CD14-positive monocyte (primary cell): ENCODE data around the gene KANK2. TPM values are rescaled to one million over a fixed set of nuclear protein-coding genes. Genes with fewer than 3 reads are reported as not detected.

Experiments
- DNase-seq, 3 donors: peaks; one replicate each; pipeline ENCODE4 v3.0.0-alpha.2; 2011 to 2022
- H2AFZ ChIP-seq: 2 replicates; pipeline ENCODE4 v1.6.0; 2012; ENCODE audit warnings: mild to moderate bottlenecking, low read depth, low read length, inconsistent platforms; ENCODE audit not compliant: insufficient read depth, poor library complexity, severe bottlenecking
- H3K27ac ChIP-seq, 2 donors: 1 replicate in 1 of 2; 2 replicates in 1 of 2; pipeline ENCODE4 v1.5.1; 2012 to 2013; ENCODE audit warnings: low read length in 2 of 2, control low read depth in 1 of 2, inconsistent platforms in 1 of 2, low read depth in 1 of 2, mild to moderate bottlenecking in 1 of 2
- H3K27me3 ChIP-seq, 2 donors: one replicate each; pipeline versions ENCODE4 v1.6.0 to v1.6.1; 2011 to 2013; ENCODE audit warnings: low read length in 2 of 2; ENCODE audit not compliant: control insufficient read depth in 2 of 2, insufficient read depth in 2 of 2
- H3K36me3 ChIP-seq, 2 donors: replicated peaks in 1 of 2; 1 replicate in 1 of 2; 2 replicates in 1 of 2; pipeline versions ENCODE4 v1.5.1 to v1.6.1; 2012 to 2013; ENCODE audit warnings: low read length in 2 of 2, control low read depth in 1 of 2, inconsistent platforms in 1 of 2, mild to moderate bottlenecking in 1 of 2; ENCODE audit not compliant: insufficient read depth in 2 of 2, control insufficient read depth in 1 of 2
- H3K4me1 ChIP-seq, 2 donors: 1 replicate in 1 of 2; 2 replicates in 1 of 2; pipeline versions ENCODE4 v1.5.1 to v1.6.1; 2012 to 2013; ENCODE audit warnings: low read length in 2 of 2, control low read depth in 1 of 2, inconsistent platforms in 1 of 2, mild to moderate bottlenecking in 1 of 2, moderate library complexity in 1 of 2; ENCODE audit not compliant: insufficient read depth in 2 of 2, control insufficient read depth in 1 of 2
- H3K4me2 ChIP-seq: replicated peaks from 2 replicates; pipeline ENCODE3; 2012; ENCODE audit warnings: low read length, moderate library complexity, mild to moderate bottlenecking; ENCODE audit not compliant: poor library complexity, severe bottlenecking; ENCODE audit errors: extremely low read depth
- H3K4me3 ChIP-seq, 3 experiments: fragments of 200-600 bp in 1 of 3; sonication (generic) in 1 of 3; replicated peaks in 1 of 3; 1 replicate in 2 of 3; 2 replicates in 1 of 3; pipeline ENCODE4 v1.5.1; 2011 to 2013; ENCODE audit warnings: low read length in 3 of 3, mild to moderate bottlenecking in 3 of 3, control low read depth in 2 of 3, low read depth in 2 of 3, inconsistent platforms in 1 of 3, moderate library complexity in 1 of 3
- H3K79me2 ChIP-seq: 2 replicates; pipeline ENCODE4 v1.6.0; 2012; ENCODE audit warnings: mild to moderate bottlenecking, control low read depth, inconsistent platforms, low read length, moderate library complexity; ENCODE audit not compliant: insufficient read depth
- H3K9ac ChIP-seq: 2 replicates; pipeline ENCODE4 v1.6.0; 2017; ENCODE audit warnings: low read length, mild to moderate bottlenecking; ENCODE audit not compliant: insufficient read depth, poor library complexity, severe bottlenecking
- H3K9me3 ChIP-seq, 2 donors: replicated peaks in 1 of 2; 1 replicate in 1 of 2; 2 replicates in 1 of 2; pipeline versions ENCODE4 v1.5.1 to v1.6.1; 2012 to 2013; ENCODE audit warnings: low read length in 2 of 2, control low read depth in 1 of 2; ENCODE audit not compliant: control insufficient read depth in 1 of 2, insufficient read depth in 1 of 2
- H4K20me1 ChIP-seq: 2 replicates; pipeline ENCODE4 v1.6.0; 2012; ENCODE audit warnings: mild to moderate bottlenecking, low read length, control low read depth, moderate library complexity; ENCODE audit not compliant: insufficient read depth
- H3K27ac Mint-ChIP-seq, 7 donors: one replicate each; pipeline ENCODE4 v1.8.0; 2020; ENCODE audit warnings: mild to moderate bottlenecking in 7 of 7, mixed read lengths in 7 of 7, moderate library complexity in 6 of 7, inconsistent platforms in 2 of 7
- H3K27me3 Mint-ChIP-seq, 3 donors: one replicate each; pipeline ENCODE4 v1.8.0; 2021 to 2022; ENCODE audit warnings: low read depth in 3 of 3, mild to moderate bottlenecking in 3 of 3, mixed read lengths in 3 of 3, moderate library complexity in 3 of 3, inconsistent platforms in 1 of 3
- H3K36me3 Mint-ChIP-seq, 2 donors: one replicate each; pipeline ENCODE4 v1.8.0; 2020; ENCODE audit warnings: mixed read lengths in 2 of 2, inconsistent platforms in 1 of 2, mild to moderate bottlenecking in 1 of 2
- H3K4me1 Mint-ChIP-seq: one replicate; pipeline ENCODE4 v1.8.0; 2020; ENCODE audit warnings: mild to moderate bottlenecking, mixed read lengths
- H3K4me3 Mint-ChIP-seq, 2 donors: one replicate each; pipeline ENCODE4 v1.8.0; 2020; ENCODE audit warnings: mild to moderate bottlenecking in 2 of 2, mixed read lengths in 2 of 2, moderate library complexity in 1 of 2
- H3K9me3 Mint-ChIP-seq, 7 donors: one replicate each; pipeline ENCODE4 v1.8.0; 2020 to 2022; ENCODE audit warnings: mixed read lengths in 7 of 7, mild to moderate bottlenecking in 6 of 7, moderate library complexity in 6 of 7, inconsistent platforms in 2 of 7
- CTCF ChIP-seq: fragments of 200-600 bp; IDR thresholded peaks from one replicate; pipeline ENCODE4 v1.8.0; 2022; ENCODE audit warnings: antibody characterized with exemption, mild to moderate bottlenecking
- WGBS: methylation state at CpG from one replicate; pipeline ENCODE4 v1.1.5; 2013; ENCODE audit warnings: missing lambda C conversion rate; ENCODE audit not compliant: insufficient coverage; 5-methylcytosine and 5-hydroxymethylcytosine counted together
- intact Hi-C, 2 donors: fragments of 100-400 bp; cut with micrococcal nuclease; formaldehyde crosslinking; loops; one replicate each; pipeline versions ENCODE4 v1.15.0 to v1.15.1; 2023
- polyA plus RNA-seq, 3 donors: library from polyadenylated mRNA; depleted of rRNA in 1 of 3; unstranded in 2 of 3; stranded (reverse) in 1 of 3; fragments of 300-500 nt in 2 of 3; fragments of >200 nt in 1 of 3; fragmentation: Illumina TruSeq in 2 of 3; gene quantifications; 1 replicate in 2 of 3; 2 replicates in 1 of 3; pipeline ENCODE4 v1.2.3, GENCODE V29; 2012 to 2021

The KANK2 gene
- polyA plus RNA-seq, 3 donors = 0.40 to 1.3 (median 0.64) TPM

- intact Hi-C loops = no loop called here
- H3K9ac ChIP-seq = no peak overlapping the region
- H3K79me2 ChIP-seq = no peaks in the 10 kb centered on the region
- H3K4me2 ChIP-seq = no peak overlapping the region
- Mint-ChIP-seq H3K27me3 (peaks cover 2 to 3% (median 3%) of the 10 kb centered on the region in 3 donors), H3K4me1 (peaks cover 8% of the 10 kb centered on the region), H3K4me3 (no peak overlapping the region), H3K36me3 (no peaks in the 10 kb centered on the region), H3K27ac (no peak overlapping the region), H3K9me3 (peaks cover 0 to 3% (median 2%) of the 10 kb centered on the region in 7 donors)
- no peaks in the 10 kb centered on the region for H3K36me3 ChIP-seq
- H4K20me1 ChIP-seq = no peaks in the 10 kb centered on the region
- no peaks in the 10 kb centered on the region for H3K9me3 ChIP-seq
- no peak for DNase-seq
- H3K27me3 ChIP-seq = no peaks in the 10 kb centered on the region
- no peak overlapping the region for H3K4me3 ChIP-seq
- H3K27ac ChIP-seq = no peak overlapping the region
- 87% methylated on average over 10 of the region's 14 CpGs for WGBS
- no peak for TF ChIP-seq CTCF
- H2AFZ ChIP-seq = no peak overlapping the region
- peaks cover 4 to 6% of the 10 kb centered on the region in 2 donors for H3K4me1 ChIP-seq
These were observed 30.0 kb upstream of the KANK2 start for GRCh38 chr19:11227195-11227886.

GRCh38 chr19:11226716-11227166 is 29.4 kb upstream of the KANK2 start:
- no peaks in the 10 kb centered on the region for H4K20me1 ChIP-seq
- H3K27me3 Mint-ChIP-seq = peaks cover 2 to 3% (median 3%) of the 10 kb centered on the region in 3 donors
- H3K4me1 Mint-ChIP-seq = peaks cover 8% of the 10 kb centered on the region
- DNase-seq = no peak
- peaks cover 2 to 4% of the 10 kb centered on the region in 2 donors for H3K9me3 ChIP-seq
- no peak overlapping the region for H3K4me2 ChIP-seq
- H3K36me3 Mint-ChIP-seq = no peaks in the 10 kb centered on the region
- TF ChIP-seq CTCF = no peak
- no peaks in the 10 kb centered on the region for H3K36me3 ChIP-seq
- no peak overlapping the region for H3K9ac ChIP-seq
- H3K27me3 ChIP-seq = no peaks in the 10 kb centered on the region
- H3K27ac Mint-ChIP-seq = no peak overlapping the region
- H3K4me3 Mint-ChIP-seq = no peak overlapping the region
- no peaks in the 10 kb centered on the region for H3K79me2 ChIP-seq
- H2AFZ ChIP-seq = no peak overlapping the region
- H3K4me3 ChIP-seq = no peak overlapping the region
- H3K9me3 Mint-ChIP-seq = peaks cover under 1 to 8% (median 4%) of the 10 kb centered on the region in 7 donors
- 13% methylated on average over 1 of the region's 1 CpG for WGBS
- no peak overlapping the region for H3K27ac ChIP-seq
- intact Hi-C loops = no loop called here
- H3K4me1 ChIP-seq = peaks cover 4 to 6% of the 10 kb centered on the region in 2 donors
